ENCODE results near the gene DISP2. TPM values are rescaled to one million over a fixed set of nuclear protein-coding genes. Genes with fewer than 3 reads are reported as not detected.
A peak's percentile ranks its signal among the peaks of the same experiment; 100 is the strongest.

Gene DISP2, protein sequence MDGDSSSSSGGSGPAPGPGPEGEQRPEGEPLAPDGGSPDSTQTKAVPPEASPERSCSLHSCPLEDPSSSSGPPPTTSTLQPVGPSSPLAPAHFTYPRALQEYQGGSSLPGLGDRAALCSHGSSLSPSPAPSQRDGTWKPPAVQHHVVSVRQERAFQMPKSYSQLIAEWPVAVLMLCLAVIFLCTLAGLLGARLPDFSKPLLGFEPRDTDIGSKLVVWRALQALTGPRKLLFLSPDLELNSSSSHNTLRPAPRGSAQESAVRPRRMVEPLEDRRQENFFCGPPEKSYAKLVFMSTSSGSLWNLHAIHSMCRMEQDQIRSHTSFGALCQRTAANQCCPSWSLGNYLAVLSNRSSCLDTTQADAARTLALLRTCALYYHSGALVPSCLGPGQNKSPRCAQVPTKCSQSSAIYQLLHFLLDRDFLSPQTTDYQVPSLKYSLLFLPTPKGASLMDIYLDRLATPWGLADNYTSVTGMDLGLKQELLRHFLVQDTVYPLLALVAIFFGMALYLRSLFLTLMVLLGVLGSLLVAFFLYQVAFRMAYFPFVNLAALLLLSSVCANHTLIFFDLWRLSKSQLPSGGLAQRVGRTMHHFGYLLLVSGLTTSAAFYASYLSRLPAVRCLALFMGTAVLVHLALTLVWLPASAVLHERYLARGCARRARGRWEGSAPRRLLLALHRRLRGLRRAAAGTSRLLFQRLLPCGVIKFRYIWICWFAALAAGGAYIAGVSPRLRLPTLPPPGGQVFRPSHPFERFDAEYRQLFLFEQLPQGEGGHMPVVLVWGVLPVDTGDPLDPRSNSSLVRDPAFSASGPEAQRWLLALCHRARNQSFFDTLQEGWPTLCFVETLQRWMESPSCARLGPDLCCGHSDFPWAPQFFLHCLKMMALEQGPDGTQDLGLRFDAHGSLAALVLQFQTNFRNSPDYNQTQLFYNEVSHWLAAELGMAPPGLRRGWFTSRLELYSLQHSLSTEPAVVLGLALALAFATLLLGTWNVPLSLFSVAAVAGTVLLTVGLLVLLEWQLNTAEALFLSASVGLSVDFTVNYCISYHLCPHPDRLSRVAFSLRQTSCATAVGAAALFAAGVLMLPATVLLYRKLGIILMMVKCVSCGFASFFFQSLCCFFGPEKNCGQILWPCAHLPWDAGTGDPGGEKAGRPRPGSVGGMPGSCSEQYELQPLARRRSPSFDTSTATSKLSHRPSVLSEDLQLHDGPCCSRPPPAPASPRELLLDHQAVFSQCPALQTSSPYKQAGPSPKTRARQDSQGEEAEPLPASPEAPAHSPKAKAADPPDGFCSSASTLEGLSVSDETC (N-terminal part only)
- 0.28 TPM for total RNA-seq

DNA sequence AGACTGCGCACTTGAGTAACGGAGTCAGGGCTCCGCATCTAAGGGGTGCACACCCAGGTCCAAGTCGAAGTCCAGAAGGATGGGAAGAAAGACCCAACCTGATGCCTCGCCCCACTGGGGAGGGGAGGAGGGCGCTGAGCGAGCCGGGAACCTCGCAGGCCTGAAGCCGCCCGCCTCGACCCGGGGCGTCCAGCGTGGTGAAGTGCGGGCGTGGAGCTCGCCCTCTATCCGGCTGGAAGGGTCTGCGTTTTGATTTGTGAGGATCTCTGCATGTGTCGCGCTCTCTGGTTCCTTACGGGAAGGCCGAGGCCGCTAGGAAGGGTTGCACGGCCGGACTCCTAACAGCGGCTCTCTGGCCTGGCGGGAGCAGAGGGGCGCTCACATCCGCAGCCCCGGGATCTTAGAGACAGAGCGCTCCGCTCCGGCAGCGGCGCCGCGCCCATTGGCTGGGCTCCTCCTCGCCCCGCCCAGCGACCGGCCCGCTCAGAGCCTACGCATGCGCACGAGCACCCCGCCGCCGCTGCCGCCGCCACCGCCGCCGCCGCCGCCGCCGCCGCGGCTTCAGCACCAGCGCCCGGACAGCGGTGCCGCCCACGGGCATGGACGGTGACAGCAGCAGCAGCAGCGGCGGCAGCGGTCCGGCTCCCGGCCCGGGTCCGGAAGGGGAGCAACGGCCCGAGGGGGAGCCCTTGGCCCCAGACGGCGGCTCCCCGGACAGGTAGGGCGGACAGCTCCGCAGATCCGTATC, at the start of gene DISP2:
TSS of gene DISP2 (plus strand) at position 497 of the 748 bp plus-strand sequence. CDS start at position 600, 103 bp downstream.
- ATAC-seq: peak; percentile 79

DNA sequence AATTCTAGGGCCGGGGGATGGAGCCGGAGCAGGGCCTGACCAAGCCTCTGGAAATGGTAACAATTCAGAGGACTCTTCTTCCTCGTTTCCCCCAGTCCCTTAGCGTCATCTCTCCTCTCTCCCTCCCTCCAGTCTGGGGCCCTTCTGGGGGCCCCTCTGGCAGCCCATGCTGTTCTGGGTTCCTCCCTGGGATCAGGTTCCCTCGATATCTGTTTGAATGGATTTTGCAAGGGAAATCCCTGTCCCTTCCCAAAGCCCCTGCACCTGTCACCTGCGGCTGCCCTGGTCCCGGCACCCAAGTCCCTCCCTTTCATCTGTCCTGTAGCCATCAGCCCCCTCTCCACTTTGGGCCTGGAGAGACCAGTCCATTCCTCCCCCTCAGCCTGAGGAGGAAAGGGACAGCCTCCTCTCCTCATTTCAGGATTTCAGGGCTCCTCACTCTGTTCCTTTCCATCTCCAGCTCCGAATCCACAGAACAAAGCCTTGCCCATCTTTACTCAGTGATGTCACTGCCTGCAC, 48.6 kb upstream of the DISP2 start:
- no peak for ATAC-seq

DNA sequence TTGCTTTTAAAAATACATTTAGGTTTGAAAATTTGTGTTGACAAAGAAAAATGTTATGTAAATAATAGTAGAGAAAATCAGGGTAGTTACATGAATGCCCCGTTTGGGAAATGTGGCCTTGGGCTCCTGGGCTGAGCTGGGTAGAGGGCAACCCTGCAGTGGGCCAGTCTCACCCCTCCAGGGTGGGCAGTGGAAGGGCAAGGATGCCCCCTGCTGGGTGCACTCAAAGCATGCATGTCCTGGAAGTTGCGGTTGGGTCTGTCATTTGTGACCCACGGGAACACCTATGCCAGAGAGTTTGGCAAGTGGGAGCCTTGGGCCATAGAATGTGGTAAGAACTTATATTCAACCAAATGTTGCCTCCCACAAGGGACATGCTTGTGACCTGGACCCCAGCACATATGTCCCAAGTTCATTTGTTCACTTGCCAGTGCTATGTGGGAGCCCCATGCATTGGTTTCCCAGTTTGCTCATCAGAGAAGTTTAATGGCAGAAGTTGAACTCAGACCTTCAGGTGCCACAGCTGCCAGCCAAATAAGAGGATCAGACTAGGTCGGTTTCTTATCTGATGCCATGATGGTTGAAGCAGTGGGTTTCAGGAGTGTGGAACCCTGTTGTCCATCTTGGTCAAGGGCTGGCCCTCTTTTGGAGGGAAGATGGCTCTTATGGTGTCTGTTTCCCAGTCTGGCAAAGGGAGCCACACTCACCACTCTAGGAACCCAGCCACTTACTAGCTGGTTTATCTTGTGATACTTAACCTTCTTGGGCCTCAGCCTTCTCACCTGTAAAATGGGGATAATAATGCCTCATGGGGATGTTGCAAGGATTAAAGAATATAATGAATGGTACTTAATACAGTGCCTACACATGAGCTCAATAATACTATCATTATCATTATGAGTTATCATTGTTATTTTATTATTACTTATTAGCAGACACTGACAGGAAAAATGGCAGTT, 47.7 kb upstream of the DISP2 start:
- peak; percentile 32 for ATAC-seq

DNA sequence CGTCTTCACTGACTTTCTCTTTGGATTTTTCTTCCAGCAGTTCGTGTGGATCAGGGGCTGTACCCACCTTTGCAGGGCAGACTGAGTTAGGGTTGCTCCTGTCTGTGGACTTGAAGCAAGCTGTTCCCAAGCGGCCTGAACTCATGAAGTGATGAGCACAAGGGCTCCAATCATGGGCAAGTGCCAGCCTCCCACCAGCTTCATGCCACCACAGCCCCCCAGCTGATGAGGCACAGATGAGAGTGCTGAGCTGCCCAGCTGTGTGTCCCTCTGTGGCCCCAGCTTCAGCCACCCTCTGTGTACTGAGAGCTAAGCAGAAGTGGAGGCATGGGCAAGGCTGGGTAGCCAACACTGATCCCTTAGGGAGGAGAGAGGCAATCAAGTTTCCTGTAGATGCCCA, 47.0 kb upstream of the DISP2 start:
- ATAC-seq: no peak

DNA sequence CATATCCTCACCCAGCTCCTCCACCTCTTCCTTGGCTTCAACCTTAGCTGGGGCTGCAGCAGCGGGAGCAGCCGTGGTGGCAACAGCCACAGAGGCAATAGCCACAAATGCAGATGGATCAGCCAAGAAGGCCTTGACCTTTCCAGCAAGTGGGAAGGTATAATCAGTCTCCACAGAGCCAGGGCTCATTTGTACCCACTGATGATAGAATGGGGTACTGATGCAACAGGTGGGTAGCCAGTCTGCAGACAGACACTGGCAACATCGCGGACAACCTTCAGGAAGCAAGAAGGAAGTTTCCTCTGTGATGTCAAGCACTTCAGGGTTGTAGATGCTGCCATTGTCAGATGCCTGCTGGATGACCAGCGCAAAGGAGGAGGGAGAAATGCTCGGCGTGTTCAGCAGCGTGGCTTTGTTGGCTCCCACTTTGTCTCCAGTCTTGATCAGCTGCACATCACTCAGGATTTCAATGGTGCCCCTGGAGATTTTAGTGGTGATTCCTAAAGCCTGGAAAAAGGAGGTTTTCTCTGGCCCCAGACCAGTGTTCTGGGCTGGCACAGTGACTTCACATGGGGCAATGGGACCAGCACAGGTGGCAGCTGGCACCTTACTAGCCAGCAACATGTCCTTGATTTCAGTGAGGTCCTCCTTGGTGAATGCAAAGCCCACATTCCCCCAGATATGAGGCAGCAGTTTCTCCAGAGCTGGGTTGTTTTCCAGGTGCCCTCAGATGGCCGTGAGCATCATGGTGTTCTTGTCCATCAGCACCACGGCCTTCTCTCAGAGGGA, 45.5 kb upstream of the DISP2 start:
- no peak for ATAC-seq

DNA sequence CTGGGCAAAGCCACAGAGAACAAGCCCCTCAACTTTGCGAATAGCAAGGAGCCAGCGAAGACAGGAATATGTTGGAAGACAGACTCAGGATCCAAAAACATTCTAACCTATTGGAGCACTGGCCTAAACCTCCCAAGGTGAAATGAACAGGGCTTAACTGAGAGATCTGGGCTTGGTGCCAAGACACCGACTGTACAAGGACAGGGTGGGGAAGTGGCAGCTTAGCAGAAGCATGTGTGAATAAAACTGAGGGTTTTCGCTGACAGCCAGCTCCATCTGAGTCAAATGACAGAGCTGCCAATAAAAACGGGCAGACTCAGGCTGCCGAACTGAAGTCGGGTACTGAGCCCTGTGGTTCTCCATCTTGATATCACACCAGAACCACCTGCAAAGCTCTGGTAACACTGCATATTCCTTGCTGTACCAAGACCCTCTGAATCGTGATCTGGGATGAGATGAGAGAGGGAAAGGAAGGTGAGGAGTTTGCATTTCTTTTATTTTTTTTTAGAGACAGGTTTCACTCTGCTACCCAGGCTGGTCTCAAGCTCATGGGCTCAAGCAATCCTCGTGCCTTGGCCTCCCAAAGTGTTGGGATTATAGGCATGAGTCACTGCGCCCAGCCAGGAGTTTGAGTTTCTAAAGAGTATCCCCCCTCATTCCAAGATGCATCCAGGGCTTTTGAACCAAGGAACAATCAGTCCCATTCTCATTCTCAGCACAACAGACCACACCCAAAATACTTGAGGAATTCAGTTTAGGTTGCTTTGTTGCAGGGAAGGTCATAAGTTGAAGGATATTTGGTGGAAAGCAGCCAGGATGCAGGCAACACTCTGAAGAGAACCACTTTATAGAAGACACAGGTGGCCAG, 44.3 kb upstream of the DISP2 start:
- peak; percentile 87 for ATAC-seq

DNA sequence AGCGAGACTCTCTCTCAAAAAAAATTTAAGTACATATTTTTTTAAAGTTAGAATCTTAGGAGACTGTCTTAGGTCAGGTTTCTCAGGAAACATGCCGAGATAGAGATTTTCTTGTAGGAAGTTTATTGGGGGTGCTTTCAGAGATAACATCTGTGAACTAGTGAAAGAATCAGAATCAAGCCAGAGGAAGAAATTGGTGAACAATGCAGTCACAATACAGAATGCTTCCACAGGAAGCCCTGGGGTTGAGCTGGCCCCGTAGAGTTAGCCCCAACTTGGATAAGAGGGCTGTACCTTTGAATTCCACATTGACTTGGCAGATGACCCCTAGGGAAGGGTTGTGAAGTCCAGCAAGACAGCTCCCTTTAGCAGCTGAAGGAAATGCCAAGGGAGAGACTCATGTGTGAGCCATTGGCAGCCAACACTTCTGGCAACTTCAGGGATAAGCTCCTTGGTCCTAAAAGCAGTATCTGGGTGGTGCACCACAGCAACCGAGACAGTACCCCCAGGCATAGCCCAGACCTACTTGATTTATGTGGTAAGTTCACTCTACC, 43.2 kb upstream of the DISP2 start:
- ATAC-seq: no peak

DNA sequence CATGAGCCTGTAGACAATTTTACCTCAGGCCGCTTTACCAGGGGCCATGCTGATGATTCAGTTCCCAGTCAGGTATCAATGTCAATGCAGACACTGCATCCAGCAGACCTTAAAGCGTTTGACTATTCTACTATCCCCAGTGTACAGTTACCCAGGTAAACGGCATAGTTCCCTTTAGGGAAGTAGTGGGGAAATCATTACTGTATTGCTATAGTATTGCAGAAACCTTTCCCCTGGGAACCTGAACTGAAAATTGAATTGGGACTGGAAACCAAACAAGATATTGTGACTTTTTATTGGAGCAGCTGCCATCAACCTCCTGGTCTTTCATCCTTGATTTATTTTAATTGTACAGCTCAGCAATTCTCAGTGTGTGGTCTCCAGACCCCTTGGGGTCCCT, 41.1 kb upstream of the DISP2 start:
- no peak for ATAC-seq

DNA sequence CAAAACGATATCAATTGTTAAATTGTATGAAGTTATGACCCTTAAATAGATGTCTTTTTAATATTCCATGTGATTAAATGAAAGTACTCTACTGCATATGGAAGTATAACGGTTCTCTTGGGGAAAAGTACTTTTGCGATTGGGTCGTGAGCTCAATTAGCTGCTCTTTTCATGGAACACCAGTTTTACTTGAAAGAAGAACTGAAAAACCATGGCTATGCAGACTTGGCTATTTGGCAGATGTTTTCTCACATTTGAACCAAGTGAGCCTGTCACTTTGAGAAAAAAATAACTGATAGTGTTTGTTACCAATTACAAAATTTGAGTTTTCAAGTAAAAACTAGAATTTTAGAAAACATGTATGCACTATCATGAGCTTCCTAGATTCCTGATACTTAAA, 40.4 kb upstream of the DISP2 start:
- ATAC-seq: no peak

DNA sequence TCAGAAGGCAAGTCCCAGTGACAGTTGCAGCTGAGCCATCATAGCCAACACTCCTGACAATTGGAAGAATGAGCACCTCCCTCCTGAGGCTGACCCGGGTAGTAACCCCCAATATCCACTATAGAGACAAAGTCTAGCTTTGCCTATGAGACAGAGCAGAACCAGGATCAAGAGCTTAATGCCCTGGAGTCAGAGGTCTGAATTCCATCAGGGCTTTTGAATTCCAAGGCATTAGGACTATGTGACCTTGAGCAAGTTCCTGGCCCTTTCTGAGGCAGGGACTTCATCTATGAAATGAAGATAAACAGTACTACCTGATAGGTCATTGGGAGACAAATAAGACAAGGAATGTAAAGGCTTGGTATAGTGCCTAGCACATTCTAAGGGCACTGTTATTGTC, 37.6 kb upstream of the DISP2 start:
- ATAC-seq: no peak

DNA sequence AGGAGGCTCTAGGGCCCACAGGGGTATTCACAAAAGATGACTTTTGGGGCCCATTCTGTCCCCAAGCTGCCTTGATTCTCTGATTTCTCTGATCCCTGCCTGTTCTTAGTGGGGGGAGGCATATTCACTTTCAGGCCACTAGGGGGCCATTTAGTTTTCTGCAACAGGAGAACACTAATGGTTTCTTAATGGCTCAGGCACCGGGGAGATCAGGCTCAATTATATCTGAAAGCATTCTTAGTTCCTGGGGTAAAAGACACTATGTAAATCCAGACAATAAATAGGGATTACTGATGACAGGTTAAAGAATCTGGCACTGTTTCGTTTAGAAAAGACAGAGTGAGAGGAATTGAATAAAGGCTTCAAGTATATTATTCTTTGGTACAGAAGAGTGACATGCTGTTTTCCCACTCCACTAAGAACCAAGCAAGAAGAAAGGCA, 37.1 kb upstream of the DISP2 start:
- ATAC-seq: peak; percentile 21

DNA sequence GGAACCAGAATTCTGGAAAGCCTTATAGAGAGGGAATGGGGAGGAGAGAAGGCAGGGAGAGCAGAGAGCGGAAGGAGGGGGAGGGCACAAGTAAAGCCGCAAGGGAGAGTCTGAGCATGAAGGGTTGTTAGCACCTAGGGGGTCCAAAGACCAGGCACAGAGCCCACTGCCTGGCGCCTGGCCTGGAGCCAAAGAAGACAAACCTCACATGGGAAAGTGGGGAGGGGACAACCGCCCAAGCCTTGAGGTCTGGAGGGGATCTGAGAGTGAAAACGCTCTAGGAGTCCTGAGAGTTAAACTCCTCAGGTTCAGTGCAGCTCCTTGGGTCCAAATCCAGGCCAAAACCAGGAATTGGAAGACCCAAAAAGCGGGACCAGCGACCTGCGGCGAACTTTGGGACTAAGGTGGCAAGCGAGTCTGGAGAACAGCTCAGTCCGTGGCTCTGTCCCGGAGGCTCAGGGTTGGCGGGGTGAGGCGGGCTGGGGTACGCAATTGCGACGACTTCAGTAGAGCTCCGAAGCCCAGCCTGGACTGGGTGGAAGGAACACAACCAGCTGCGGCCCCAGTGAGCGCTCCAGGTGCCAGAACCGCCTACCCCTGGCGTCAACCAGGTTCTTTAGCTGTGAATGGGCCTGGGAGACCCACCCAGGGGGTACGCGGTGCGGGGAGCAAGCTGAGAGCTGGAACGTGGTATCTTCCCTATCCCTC, 35.3 kb upstream of the DISP2 start:
- no peak for ATAC-seq

DNA sequence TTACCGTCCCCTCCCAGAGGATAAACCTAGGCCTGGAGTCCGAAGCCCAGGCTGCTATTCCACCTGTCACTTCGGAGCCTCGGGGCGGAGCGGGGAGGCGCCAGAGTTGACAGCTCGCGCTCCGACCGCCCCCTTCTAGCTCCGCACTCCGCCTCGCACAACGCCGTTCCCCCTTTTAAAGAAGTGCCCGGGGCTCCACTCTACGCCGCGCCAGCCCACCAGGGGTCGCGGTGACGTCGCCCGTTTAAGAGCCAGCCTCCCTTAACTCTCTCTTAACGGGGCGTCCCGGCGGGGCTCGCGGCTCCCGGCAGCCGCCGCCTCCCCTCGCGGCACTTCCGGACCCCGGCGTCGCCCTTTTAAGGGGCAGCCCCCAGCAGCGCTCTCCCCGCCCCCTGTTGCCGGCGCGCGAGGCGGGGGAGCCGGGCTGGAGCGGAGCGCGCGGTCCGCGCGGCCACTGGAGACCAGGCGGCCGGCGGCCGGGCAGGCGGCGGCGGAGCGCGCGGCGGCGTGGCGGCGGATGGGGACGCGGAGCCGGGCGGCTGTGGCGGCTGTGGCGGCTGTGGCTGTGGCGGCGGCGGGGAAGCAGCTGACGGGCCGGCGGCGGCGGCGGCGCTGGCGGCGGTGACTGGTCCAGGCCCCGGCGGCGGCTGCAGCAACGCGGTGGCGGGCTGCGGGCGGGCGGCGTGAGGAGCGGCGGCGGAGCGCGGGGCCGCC, 34.6 kb upstream of the DISP2 start, which contains the start of gene INAFM2:
TSS of gene INAFM2 (plus strand) at position 454 of the 714 bp plus-strand sequence. CDS start 364 bp downstream, outside the sequence.
- peak; percentile 85 for ATAC-seq

DNA sequence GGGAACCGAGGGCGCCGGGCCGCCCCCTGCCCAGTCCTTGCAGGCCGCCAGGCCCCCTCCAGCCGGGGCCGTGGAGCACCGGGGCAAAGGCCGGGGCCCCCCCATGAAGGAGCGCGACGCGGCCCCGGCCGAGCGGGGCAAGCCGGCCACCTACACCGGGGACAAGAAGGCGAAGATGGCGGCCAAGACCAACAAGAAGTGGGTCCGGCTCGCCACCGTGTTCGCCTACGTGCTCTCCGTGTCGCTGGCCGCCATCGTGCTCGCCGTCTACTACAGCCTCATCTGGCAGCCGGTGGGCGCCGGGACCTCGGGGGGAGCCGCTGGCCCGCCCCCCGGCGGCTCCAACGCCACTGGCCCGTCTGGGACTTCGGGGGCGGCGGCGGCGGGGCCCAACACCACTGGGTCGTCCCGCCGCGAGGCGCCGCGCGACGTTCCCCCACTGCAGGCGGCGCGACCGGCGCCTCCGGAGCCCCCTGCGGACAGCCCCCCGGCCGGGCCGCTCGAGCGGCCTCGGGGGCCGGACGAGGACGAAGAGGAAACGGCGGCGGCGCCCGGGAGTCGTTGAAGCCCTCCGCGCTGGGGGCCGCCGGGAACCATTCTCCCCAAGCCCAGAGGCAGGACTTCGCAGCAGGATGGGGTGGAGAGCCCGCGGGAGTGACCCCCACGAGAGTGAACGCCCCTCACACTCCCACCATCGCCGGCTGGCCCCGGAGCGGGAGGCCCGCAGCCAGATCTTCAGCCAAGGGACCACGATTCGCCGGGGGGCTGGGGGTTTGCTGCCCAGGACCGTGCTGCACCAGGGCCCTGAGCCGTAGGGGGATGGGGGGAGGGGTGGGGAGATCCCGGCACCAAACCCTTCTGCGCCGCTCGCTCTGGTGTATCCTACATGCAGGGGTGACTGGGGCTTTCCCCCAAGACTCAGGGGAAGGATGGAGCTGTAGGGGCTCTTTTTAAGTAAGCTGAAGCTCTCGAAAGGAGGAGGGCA, 33.8 kb upstream of the DISP2 start:
- no peak for ATAC-seq

DNA sequence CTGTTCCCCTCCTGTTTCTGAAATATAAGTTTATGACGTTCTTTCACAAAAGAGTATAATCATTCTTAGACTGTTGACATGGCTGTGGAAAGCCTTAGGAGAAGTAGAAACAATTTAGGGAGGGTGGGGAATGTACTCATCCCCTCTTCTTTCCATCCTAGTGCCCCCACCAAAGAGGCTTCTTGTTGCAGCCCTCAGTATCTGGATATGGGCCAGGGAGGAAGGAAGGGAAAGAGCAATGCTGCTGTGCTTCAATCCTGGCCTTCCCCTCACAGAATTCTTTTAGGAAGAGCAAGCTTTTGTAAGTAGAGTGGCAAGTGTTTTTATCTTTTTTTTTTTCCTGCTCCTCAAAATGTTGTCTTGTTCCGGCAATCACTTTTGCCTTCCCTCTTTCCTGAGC, 32.8 kb upstream of the DISP2 start:
- ATAC-seq: no peak

All from esophagus mucosa (tissue), 1 donor.